Hepatocyte (in vitro differentiated cells): ENCODE data around the gene CENPP.

ENCODE experiments used
- EZH2 ChIP-seq: fragments of 200-600 bp; sonication (generic); IDR thresholded peaks from 2 replicates; pipeline ENCODE4 v1.6.1; 2016; ENCODE audit warnings: antibody characterized with exemption, mild to moderate bottlenecking, borderline replicate concordance
- TF ChIP-seq, protein P1 (sequence below): fragments of 200-600 bp; sonication (generic); IDR thresholded peaks from 2 replicates; pipeline ENCODE4 v1.5.1; 2016; ENCODE audit warnings: antibody characterized with exemption, mild to moderate bottlenecking; ENCODE audit not compliant: poor library complexity

DNA sequence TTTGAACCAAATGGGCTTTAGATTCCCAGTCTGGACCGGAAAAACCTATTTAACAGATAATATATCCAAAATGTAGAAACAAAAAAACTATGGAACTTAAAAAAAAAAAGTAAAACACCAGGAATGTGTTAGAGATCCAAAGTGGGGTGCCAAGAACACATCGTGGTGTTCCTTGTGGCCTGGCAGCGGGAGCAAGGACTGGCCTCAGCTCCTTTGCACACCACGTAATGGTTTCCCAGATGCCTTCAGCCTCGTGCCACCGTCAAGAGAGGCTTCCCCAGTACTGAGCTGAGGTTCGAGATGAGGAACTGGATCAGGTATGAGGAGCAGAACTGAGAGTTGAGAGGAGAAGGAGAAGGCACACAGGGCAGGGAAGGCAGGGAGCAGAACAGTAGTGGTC lies 153.0 kb downstream of the CENPP start:
- TF ChIP-seq, protein P1, sequence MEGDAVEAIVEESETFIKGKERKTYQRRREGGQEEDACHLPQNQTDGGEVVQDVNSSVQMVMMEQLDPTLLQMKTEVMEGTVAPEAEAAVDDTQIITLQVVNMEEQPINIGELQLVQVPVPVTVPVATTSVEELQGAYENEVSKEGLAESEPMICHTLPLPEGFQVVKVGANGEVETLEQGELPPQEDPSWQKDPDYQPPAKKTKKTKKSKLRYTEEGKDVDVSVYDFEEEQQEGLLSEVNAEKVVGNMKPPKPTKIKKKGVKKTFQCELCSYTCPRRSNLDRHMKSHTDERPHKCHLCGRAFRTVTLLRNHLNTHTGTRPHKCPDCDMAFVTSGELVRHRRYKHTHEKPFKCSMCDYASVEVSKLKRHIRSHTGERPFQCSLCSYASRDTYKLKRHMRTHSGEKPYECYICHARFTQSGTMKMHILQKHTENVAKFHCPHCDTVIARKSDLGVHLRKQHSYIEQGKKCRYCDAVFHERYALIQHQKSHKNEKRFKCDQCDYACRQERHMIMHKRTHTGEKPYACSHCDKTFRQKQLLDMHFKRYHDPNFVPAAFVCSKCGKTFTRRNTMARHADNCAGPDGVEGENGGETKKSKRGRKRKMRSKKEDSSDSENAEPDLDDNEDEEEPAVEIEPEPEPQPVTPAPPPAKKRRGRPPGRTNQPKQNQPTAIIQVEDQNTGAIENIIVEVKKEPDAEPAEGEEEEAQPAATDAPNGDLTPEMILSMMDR = no peak
- TF ChIP-seq EZH2 = no peak
